ENCODE measurements around the gene TAS1R3. TPM values are rescaled to one million over a fixed set of nuclear protein-coding genes. Genes with fewer than 3 reads are reported as not detected.
A peak's percentile ranks its signal among the peaks of the same experiment; 100 is the strongest.

TAS1R3 gene
- total RNA-seq, 2 experiments from 2014 or later = 0.10 TPM; not detected in 1

DNA sequence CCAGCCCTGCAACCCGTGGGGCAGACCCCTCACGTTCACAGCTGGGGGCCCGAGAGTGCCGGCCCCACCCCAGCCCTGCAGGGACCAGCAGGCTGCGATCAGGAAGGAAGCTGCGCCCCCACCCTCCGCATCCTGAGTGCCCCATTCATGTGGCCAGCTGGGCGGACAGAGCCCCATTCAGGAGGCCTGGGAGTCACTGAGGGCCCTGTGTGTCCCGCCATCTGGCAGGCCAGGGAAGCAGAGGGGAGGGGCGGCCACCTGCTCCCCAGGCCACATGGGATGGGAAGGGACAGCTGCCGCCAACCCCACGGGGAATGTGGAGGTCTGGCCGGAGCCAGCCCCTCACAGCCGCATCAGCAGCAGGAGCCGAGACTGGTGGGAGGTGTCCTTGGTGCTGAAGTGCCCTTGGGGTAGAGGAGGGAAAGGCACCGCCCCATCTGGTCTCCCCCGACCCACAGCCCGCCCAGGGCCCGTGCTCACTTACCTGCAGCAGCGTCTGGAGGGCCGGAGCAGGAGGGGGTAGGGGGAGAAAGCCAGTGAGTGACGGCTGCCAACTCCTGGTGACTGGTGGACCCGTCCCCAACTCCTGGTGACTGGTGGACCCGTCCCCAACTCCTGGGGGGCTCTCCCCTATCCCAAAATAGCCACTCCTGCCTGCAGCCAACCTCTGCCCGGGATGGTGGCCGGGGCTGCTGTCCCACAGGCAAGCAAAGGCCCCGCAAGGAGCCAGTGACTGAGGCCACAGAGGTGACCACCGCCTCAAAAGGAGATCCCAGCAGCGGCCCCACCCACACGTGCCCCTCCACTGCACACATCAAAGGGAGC is 32.0 kb upstream of the TAS1R3 start:
- no peaks in the 10 kb centered on the region for H3K27me3 Mint-ChIP-seq
- CTCF ChIA-PET = no interaction called here
- H3K27ac Mint-ChIP-seq = no peak overlapping the region
- intact Hi-C loops (cut with micrococcal nuclease) = no loop called here
- no peaks in the 10 kb centered on the region for H3K4me1 Mint-ChIP-seq (ENCODE audit: low read depth)
- no peak for DNase-seq
- H3K4me3 Mint-ChIP-seq = no peak overlapping the region
- no peaks in the 10 kb centered on the region for H3K9me3 Mint-ChIP-seq
- H3K36me3 Mint-ChIP-seq = no peaks in the 10 kb centered on the region
- POLR2A ChIA-PET = no interaction called here

DNA sequence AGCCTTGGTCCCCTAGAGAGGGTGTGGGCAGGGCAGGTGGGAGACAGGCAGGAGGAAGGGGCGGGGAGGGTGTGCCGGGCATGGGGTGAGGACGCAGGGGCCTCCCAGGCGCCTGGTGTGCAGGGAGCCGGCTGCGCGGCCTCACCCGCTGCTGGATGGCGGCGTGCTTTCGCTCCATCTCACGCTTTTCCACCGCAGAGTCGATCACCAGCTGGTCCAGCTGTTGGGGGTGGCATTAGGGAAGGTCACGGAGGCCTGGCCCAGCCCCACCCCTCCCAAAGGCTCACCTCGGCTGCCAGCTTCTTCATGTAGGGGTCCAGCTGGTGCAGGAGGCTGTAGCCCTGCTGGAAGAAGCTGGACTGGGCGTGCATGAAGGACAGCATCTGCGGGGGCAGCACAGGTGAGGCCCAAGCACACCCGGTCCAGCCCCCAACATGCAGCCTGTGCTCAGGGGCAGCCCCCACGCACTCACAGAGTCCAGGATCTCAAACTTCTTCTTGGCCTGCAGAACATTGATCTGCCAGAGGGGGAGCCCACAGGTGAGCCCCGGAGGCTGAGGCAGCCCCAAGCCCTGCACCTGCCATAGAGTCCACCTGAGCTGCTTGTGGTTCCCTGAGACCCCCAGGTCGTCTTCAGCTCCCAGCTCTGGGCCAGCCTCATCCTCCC is 31.3 kb upstream of the TAS1R3 start:
- CTCF ChIA-PET = interaction anchor here (1.1 kb wide), 1 partner anchor 13 kb away, joined by 4 read pairs; no protein-coding TSS in a partner anchor

DNA sequence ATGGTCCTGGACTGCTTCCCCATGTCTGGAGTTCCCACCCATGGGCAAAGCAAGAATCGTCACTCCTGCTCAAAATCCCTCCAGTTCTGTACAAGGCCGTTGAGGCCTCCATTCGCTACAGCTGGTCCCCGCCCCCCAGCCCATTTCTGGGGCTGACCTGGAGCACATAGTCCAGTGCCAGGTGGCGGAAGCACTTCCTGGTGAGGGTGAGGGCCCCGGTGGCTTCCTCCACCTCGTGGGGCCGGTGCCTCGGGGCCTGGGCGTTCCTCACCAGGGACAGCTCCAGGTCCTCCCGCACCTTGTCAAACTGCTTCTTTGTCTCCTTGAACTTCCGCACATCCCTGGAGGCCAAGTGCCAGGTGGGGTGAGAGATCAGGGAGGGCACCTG is 30.7 kb upstream of the TAS1R3 start:
- Mint-ChIP-seq H3K36me3 (no peaks in the 10 kb centered on the region), H3K9me3 (no peaks in the 10 kb centered on the region), H3K4me3 (no peak overlapping the region), H3K27ac (no peak overlapping the region), H3K4me1 (ENCODE audit: low read depth) (peaks cover 4% of the 10 kb centered on the region), H3K27me3 (no peaks in the 10 kb centered on the region)
- CTCF ChIA-PET = interaction anchor here (0.9 to 1.1 kb wide), 2 partner anchors 13 to 309 kb away, joined by 3 to 4 read pairs; no protein-coding TSS in a partner anchor
- POLR2A ChIA-PET = no interaction called here
- DNase-seq = no peak
- intact Hi-C loops (cut with micrococcal nuclease) = no loop called here

More for the DNA sequence above, 31.3 kb upstream of the TAS1R3 start:
- Mint-ChIP-seq H3K36me3 (no peaks in the 10 kb centered on the region), H3K4me1 (ENCODE audit: low read depth) (peaks cover 2% of the 10 kb centered on the region), H3K27ac (no peak overlapping the region), H3K9me3 (no peaks in the 10 kb centered on the region), H3K4me3 (no peak overlapping the region), H3K27me3 (no peaks in the 10 kb centered on the region)
- intact Hi-C loops (cut with micrococcal nuclease) = no loop called here
- POLR2A ChIA-PET = no interaction called here
- no peak for DNase-seq

DNA sequence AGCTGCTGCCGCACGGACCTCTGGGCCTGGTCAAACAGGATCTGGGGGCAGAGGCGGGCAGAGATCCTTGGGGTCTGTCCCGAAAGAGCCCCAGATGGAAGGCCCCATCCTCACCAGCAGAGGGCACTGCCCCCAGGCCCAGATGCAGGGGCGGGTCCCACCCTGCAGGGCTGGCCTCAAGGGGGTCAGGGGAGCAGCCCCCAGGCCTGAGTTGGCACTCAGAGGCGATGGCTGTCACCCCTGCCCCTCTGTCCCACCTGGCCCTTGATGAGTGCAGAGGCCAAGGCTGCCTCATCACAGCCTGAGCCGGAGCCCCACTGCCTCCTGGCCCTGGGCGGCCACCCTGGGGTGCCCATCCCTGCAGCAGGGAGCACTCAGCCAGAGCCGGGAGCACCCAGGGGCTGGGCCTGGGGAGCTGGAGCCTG is 29.1 kb upstream of the TAS1R3 start:
- peaks cover 18% of the 10 kb centered on the region for H3K4me1 Mint-ChIP-seq (ENCODE audit: low read depth)
- H3K9me3 Mint-ChIP-seq = no peaks in the 10 kb centered on the region
- H3K27ac Mint-ChIP-seq = no peak overlapping the region
- no peaks in the 10 kb centered on the region for H3K27me3 Mint-ChIP-seq
- H3K36me3 Mint-ChIP-seq = no peaks in the 10 kb centered on the region
- no peak for DNase-seq
- ChIA-PET CTCF (no interaction called here), POLR2A (no interaction called here)
- intact Hi-C loops (cut with micrococcal nuclease) = no loop called here
- no peak overlapping the region for H3K4me3 Mint-ChIP-seq

DNA sequence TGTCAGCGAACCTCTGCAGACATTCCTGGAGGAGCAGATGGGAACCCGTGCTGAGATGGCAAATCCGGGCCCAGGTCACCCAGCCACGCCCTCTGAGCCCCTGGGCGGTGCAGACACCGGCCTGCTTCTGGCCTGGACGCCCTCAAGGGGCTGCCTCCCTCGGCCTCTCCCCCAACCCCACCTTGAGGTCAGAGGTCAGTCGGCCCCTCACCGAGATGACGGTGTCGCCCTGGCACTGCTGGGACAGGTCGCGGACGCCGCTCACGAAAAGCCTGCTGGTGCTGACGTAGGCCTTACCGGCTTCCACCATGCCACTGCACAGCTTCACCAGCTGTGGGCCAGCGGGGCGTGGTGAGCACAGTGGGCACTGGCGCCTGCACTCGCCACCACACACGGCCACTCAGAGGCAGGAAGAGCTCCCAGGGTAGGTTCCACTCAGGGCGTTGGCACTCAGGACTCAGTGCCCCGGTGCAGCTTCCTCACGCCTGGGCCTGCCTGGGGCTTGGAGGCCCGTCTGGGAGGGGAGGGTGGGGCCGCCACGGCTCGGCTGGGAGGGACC is 28.1 kb upstream of the TAS1R3 start:
- intact Hi-C loops (cut with micrococcal nuclease) = no loop called here
- Mint-ChIP-seq H3K4me3 (no peak overlapping the region), H3K36me3 (no peaks in the 10 kb centered on the region), H3K27ac (no peak overlapping the region), H3K27me3 (no peaks in the 10 kb centered on the region), H3K9me3 (no peaks in the 10 kb centered on the region), H3K4me1 (ENCODE audit: low read depth) (peaks cover 20% of the 10 kb centered on the region)
- ChIA-PET CTCF (no interaction called here), POLR2A (no interaction called here)
- DNase-seq = no peak

DNA sequence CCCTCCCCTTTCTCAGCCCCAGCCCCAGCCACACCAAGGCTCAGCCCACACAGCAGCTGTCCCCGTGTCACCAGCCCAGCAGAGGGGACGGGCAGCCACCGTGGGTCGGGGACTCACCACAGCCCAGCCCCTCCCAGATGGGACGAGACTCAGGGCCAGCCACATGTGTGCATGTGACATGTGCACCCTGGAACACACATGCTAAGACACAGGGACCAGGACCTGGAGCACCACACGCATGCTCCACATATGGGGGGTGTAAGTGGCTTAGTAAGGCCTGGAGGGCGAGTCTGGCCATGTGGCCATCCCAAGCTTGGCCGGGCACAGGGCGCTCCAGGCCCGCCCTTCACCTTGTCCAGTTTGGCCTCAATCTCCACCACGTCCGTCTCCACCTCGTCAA is 27.3 kb upstream of the TAS1R3 start:
- ChIA-PET CTCF (no interaction called here), POLR2A (no interaction called here)
- no peaks in the 10 kb centered on the region for H3K9me3 Mint-ChIP-seq
- no peak overlapping the region for H3K27ac Mint-ChIP-seq
- DNase-seq = no peak
- no peaks in the 10 kb centered on the region for H3K27me3 Mint-ChIP-seq
- intact Hi-C loops (cut with micrococcal nuclease) = no loop called here
- peaks cover 20% of the 10 kb centered on the region for H3K4me1 Mint-ChIP-seq (ENCODE audit: low read depth)
- H3K36me3 Mint-ChIP-seq = no peaks in the 10 kb centered on the region
- H3K4me3 Mint-ChIP-seq = no peak overlapping the region

DNA sequence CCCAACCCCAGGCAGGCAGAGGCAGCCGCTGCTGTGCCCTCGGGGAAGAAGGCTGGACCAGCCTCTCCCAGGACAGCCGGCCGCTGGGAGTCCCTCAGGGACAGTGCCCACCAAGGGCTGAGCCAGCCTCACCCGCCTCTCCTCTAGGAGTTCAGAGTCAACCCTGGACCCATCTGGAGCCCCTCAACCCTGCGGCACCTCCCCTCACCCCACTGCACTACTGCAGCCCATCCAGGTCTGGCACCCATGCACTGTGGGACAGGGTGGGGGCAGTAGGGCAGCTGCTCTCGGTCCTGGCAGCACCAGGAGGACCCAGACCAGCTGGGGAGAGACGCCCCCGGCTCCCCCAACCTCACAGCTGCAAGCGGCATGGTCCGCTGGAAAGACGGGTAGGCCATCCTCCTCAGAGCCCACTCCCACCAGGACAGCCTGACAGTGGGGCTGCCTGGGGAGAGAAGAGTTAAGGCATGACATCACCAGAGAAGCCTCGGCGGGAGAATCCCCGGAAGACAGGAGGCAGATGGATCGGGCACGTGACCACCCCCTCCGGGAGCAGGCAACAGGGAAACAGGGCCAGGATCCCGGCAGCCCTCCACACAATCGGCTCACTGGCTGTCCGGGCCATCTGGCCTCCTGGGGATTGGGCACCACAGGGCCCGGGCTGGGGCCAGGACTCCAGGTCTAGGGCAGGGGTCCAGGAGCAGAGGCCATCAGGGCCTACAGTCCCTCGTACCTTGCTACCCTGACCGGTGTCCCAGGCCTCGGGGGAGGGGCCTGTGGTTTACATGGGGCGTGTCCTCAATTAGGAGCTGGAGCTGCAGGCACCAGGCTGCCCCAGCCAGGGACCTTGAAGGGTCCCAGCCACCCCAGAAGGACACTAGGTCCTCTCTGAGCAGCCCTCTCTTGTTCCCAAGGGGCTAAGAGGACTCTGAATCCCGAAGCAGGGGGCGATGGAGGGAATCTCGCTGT is 26.5 kb upstream of the TAS1R3 start:
- ChIA-PET CTCF (interaction anchor here (1.1 to 1.3 kb wide), 2 partner anchors 14 to 183 kb away, joined by 3 to 6 read pairs; no protein-coding TSS in a partner anchor), POLR2A (interaction anchor here (0.5 kb wide), 1 partner anchor 936 kb away, joined by 4 read pairs; no protein-coding TSS in a partner anchor)
- H3K27ac Mint-ChIP-seq = no peak overlapping the region
- no peaks in the 10 kb centered on the region for H3K36me3 Mint-ChIP-seq
- intact Hi-C loops (cut with micrococcal nuclease) = loop anchor here (5.0 kb wide), 4 partner anchors 32 to 187 kb away; partner anchors contain the start of genes AURKAIP1, C1orf159 and UBE2J2
- no peak overlapping the region for H3K4me3 Mint-ChIP-seq
- no peaks in the 10 kb centered on the region for H3K9me3 Mint-ChIP-seq
- no peak for DNase-seq
- peaks cover 24% of the 10 kb centered on the region for H3K4me1 Mint-ChIP-seq (ENCODE audit: low read depth)
- H3K27me3 Mint-ChIP-seq = no peaks in the 10 kb centered on the region

DNA sequence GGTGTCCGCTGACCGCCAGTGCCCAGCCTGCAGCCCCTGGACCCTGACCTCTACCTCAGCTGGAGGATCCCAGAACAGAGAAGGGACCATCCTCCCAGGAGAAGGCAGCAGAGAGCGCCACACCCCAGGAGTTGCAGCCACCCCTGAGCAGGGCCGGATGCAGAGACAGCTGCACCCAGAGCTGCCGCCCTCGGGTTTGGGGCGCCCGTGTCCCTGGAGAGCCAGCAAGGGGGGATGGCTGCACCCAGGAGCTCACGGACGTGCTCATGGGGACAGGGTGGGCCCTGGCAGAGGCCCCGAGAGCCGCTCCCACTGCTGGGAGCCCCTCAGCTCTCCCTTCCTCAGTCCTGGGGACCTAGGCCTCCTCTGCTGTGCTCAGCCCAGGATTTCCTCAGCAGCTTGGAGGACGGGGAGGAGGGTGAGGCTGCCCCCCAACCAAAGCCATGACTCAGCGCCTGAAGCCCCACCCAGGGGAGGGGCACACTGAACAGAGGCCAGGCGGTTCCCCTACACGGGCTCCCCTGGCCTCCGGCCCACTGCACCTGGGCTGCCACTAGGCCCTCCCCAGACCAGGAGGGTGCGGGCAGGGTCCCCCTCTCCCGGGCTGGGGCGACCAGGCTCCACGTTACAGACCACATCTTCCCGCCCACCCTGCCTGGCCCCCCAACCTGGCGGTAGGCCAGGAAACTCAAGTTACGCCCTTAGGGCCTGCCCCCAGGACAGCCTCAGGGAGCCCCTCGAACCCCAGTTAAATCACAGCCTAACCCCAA is 25.6 kb upstream of the TAS1R3 start:
- intact Hi-C loops (cut with micrococcal nuclease) = loop anchor here (5.0 kb wide), 4 partner anchors 33 to 188 kb away; partner anchors contain the start of genes AURKAIP1, C1orf159 and UBE2J2
- H3K36me3 Mint-ChIP-seq = no peaks in the 10 kb centered on the region
- H3K4me1 Mint-ChIP-seq (ENCODE audit: low read depth) = peaks cover 26% of the 10 kb centered on the region
- peak overlapping the region; percentile 81 for H3K4me3 Mint-ChIP-seq
- no peaks in the 10 kb centered on the region for H3K27me3 Mint-ChIP-seq
- ChIA-PET POLR2A (no interaction called here), CTCF (interaction anchor here (1.1 to 1.3 kb wide), 2 partner anchors 15 to 184 kb away, joined by 3 to 6 read pairs; no protein-coding TSS in a partner anchor)
- DNase-seq = peak; percentile 73
- H3K9me3 Mint-ChIP-seq = no peaks in the 10 kb centered on the region
- H3K27ac Mint-ChIP-seq = peak overlapping the region; percentile 64

DNA sequence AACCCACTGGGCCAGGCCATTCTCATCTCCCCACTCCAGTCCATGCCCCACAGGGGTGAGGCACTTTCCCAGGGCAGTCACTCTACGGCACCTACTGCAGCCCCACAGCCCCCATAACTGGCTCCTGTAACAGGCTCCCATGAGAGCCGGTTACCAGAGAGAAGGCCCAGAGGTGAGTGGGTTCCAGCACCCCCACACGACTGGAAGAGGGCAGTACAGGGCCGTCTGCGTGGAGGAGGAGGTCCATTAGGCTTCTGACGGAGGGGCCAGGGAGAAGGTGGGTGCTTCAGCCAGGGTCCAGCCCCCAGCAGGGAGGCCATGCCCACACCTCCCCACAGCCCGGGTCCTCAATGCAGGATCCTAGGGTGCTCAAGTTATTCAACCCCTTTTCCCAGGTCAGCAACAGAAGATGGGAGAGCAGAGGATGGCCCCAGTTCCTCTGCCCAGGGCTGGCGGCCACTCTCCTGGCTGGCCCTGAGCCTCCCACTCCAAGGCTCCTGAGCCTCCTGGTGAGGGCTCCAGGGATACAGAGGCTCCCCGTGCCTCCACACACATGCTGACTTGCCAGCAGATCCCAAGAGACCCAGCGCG is 24.9 kb upstream of the TAS1R3 start:
- intact Hi-C loops (cut with micrococcal nuclease) = loop anchor here (5.0 kb wide), 4 partner anchors 34 to 189 kb away; partner anchors contain the start of genes AURKAIP1, C1orf159 and UBE2J2
- peak; percentile 34 for DNase-seq
- POLR2A ChIA-PET = no interaction called here
- no peaks in the 10 kb centered on the region for H3K9me3 Mint-ChIP-seq
- no peaks in the 10 kb centered on the region for H3K27me3 Mint-ChIP-seq
- H3K27ac Mint-ChIP-seq = peak overlapping the region; percentile 64
- H3K4me1 Mint-ChIP-seq (ENCODE audit: low read depth) = peaks cover 29% of the 10 kb centered on the region
- peaks cover 3% of the 10 kb centered on the region for H3K36me3 Mint-ChIP-seq
- CTCF ChIA-PET = interaction anchor here (0.9 to 1.1 kb wide), 3 partner anchors 16 to 184 kb away, joined by 3 to 4 read pairs (median 3); no protein-coding TSS in a partner anchor
- peak overlapping the region; percentile 81 for H3K4me3 Mint-ChIP-seq

DNA sequence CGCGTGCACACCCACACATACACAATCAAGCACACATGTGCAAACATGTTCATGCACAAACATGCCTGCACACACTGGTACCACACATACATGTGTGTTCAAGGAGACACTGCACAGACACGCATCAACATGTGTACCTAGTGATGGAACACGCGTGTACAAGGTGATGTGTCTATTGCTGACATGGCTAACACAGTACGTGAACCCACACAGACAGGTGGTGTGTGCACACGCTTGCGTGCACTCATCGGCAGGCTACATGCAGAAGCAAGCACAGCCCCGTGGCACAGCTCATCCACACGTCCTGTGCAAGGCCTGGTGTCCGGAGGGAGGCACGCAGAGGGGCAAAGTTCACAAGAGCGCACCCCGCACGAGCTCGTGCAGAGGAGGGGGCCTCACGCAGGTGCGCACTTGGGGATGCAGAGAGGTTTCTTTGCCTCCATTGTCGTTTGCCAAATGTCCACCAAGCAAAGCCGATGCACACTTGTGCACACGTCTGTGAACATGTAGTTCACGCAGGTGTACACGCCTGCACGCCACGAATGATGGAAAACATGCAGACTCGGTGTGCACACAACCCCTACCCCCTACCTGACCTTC is 24.3 kb upstream of the TAS1R3 start:
- DNase-seq = no peak
- Mint-ChIP-seq H3K27ac (peak overlapping the region; percentile 64), H3K36me3 (peaks cover 3% of the 10 kb centered on the region), H3K9me3 (no peaks in the 10 kb centered on the region), H3K4me1 (ENCODE audit: low read depth) (peaks cover 29% of the 10 kb centered on the region), H3K4me3 (peak overlapping the region; percentile 81), H3K27me3 (no peaks in the 10 kb centered on the region)
- POLR2A ChIA-PET = no interaction called here
- CTCF ChIA-PET = interaction anchor here (0.9 kb wide), 2 partner anchors 87 to 184 kb away, joined by 3 to 4 read pairs; no protein-coding TSS in a partner anchor
- intact Hi-C loops (cut with micrococcal nuclease) = loop anchor here (5.0 kb wide), 4 partner anchors 34 to 189 kb away; partner anchors contain the start of genes AURKAIP1, C1orf159 and UBE2J2
